ENCODE data around the gene ACER1. TPM values are rescaled to one million over a fixed set of nuclear protein-coding genes. Genes with fewer than 3 reads are reported as not detected.

The ACER1 gene
- total RNA-seq, 1 donor from 2014 or later, result not detected

- Mint-ChIP-seq H3K27me3 (ENCODE audit: low read depth) (peaks cover 16% of the 10 kb centered on the region), H3K27ac (ENCODE audit: unreplicated experiment) (no peak overlapping the region), H3K36me3 (ENCODE audit: low read depth) (peaks cover 8% of the 10 kb centered on the region), H3K4me1 (no peaks in the 10 kb centered on the region), H3K4me3 (no peak overlapping the region), H3K9me3 (peaks cover 12% of the 10 kb centered on the region)
- no peak for DNase-seq (ENCODE audit: low read depth, low spot score)
- no peak for TF ChIP-seq CTCF (conservative IDR thresholded peaks at IDR 0.05)
Measured at GRCh38 chr19:6298413-6298812, 35.0 kb downstream of the ACER1 start.

GRCh38 chr19:6297202-6297601, 36.2 kb downstream of the ACER1 start:
- H3K4me1 Mint-ChIP-seq, result no peaks in the 10 kb centered on the region
- no peak for DNase-seq (ENCODE audit: low read depth, low spot score)
- peaks cover 11% of the 10 kb centered on the region for H3K27me3 Mint-ChIP-seq (ENCODE audit: low read depth)
- no peak for TF ChIP-seq CTCF (conservative IDR thresholded peaks at IDR 0.05)
- H3K9me3 Mint-ChIP-seq, result peaks cover 12% of the 10 kb centered on the region
- peaks cover 8% of the 10 kb centered on the region for H3K36me3 Mint-ChIP-seq (ENCODE audit: low read depth)
- H3K27ac Mint-ChIP-seq (ENCODE audit: unreplicated experiment), result no peak overlapping the region
- H3K4me3 Mint-ChIP-seq, result no peak overlapping the region

- Mint-ChIP-seq H3K4me1 (no peaks in the 10 kb centered on the region), H3K4me3 (no peak overlapping the region), H3K9me3 (peaks cover 14% of the 10 kb centered on the region), H3K27me3 (ENCODE audit: low read depth) (peaks cover 3% of the 10 kb centered on the region), H3K27ac (ENCODE audit: unreplicated experiment) (no peak overlapping the region), H3K36me3 (ENCODE audit: low read depth) (peaks cover 13% of the 10 kb centered on the region)
- TF ChIP-seq CTCF (conservative IDR thresholded peaks at IDR 0.05), result no peak
- no peak for DNase-seq (ENCODE audit: low read depth, low spot score)
Measured at GRCh38 chr19:6292006-6292405, 41.4 kb downstream of the ACER1 start.

- H3K27ac Mint-ChIP-seq (ENCODE audit: unreplicated experiment), result no peak overlapping the region
- H3K36me3 Mint-ChIP-seq (ENCODE audit: low read depth), result peaks cover 5% of the 10 kb centered on the region
- no peak for TF ChIP-seq CTCF (conservative IDR thresholded peaks at IDR 0.05)
- peaks cover 4% of the 10 kb centered on the region for H3K9me3 Mint-ChIP-seq
- H3K4me1 Mint-ChIP-seq, result no peaks in the 10 kb centered on the region
- H3K27me3 Mint-ChIP-seq (ENCODE audit: low read depth), result peaks cover 3% of the 10 kb centered on the region
- no peak for DNase-seq (ENCODE audit: low read depth, low spot score)
- H3K4me3 Mint-ChIP-seq, result no peak overlapping the region
Measured at GRCh38 chr19:6288737-6289136, 44.7 kb downstream of the ACER1 start.

- H3K36me3 Mint-ChIP-seq (ENCODE audit: low read depth), result peaks cover 5% of the 10 kb centered on the region
- no peak overlapping the region for H3K4me3 Mint-ChIP-seq
- H3K27ac Mint-ChIP-seq (ENCODE audit: unreplicated experiment), result no peak overlapping the region
- no peak for DNase-seq (ENCODE audit: low read depth, low spot score)
- H3K27me3 Mint-ChIP-seq (ENCODE audit: low read depth), result peaks cover 13% of the 10 kb centered on the region
- peaks cover 4% of the 10 kb centered on the region for H3K9me3 Mint-ChIP-seq
- H3K4me1 Mint-ChIP-seq, result no peaks in the 10 kb centered on the region
- TF ChIP-seq CTCF (conservative IDR thresholded peaks at IDR 0.05), result no peak
Measured at GRCh38 chr19:6287269-6287885, 46.0 kb downstream of the ACER1 start.
